PC-3 (cell line): Measurements from ENCODE around the gene KLHL36. TPM values are rescaled to one million over a fixed set of nuclear protein-coding genes. Genes with fewer than 3 reads are reported as not detected.

ENCODE experiments used
- ATAC-seq: fragments of 200-7000 bp; cut with Tn5 transposase; 2 replicates; pipeline ENCODE4 v1.9.1; 2020; ENCODE audit warnings: mild to moderate bottlenecking, moderate library complexity
- BruUV-seq: library from RNA; stranded (reverse); fragments of 400-500 nt; replicated peaks from 2 replicates; lab custom pipeline; 2021; lab: Mats Ljungman, UMichigan
- CTCF ChIA-PET: fragments of 300-600 bp; sonication (Branson Sonifier 250); formaldehyde crosslinking; loops from one replicate; lab custom pipeline; 2022; ENCODE audit warnings: antibody characterized with exemption; lab: Charles Lee
- POLR2A ChIA-PET: fragments of 300-600 bp; sonication (Branson Sonifier 250); formaldehyde crosslinking; loops from one replicate; lab custom pipeline; 2022; ENCODE audit warnings: antibody characterized with exemption; ENCODE audit not compliant: unreplicated experiment; lab: Charles Lee
- DNase-seq: peaks from one replicate; pipeline ENCODE4 v3.0.0-alpha.2; 2015
- H2AFZ ChIP-seq: fragments of 300-600 bp; sonication (generic); 2 replicates; pipeline ENCODE4 v1.6.0; 2016; ENCODE audit warnings: antibody characterized with exemption, low read length
- H3F3A ChIP-seq: fragments of 300-600 bp; sonication (generic); one replicate; pipeline ENCODE4 v1.6.0; 2017; ENCODE audit warnings: antibody characterized with exemption, low read length, control low read depth, mild to moderate bottlenecking; ENCODE audit not compliant: unreplicated experiment
- H3K27ac ChIP-seq: fragments of 300-600 bp; sonication (generic); 2 replicates; pipeline ENCODE4 v1.5.1; 2016; ENCODE audit warnings: mild to moderate bottlenecking, low read length
- H3K27me3 ChIP-seq: fragments of 300-600 bp; sonication (generic); 2 replicates; pipeline ENCODE4 v1.6.1; 2016; ENCODE audit warnings: low read length, mixed read lengths
- H3K36me3 ChIP-seq: fragments of 300-600 bp; sonication (generic); 2 replicates; pipeline ENCODE4 v1.6.1; 2016; ENCODE audit warnings: low read depth, mixed run types, low read length, mixed read lengths
- H3K4me1 ChIP-seq: fragments of 300-600 bp; sonication (generic); 2 replicates; pipeline ENCODE4 v1.5.1; 2016; ENCODE audit warnings: low read length; ENCODE audit not compliant: insufficient read depth
- H3K4me2 ChIP-seq: fragments of 300-600 bp; sonication (generic); 2 replicates; pipeline ENCODE4 v1.6.0; 2016; ENCODE audit warnings: low read length
- H3K4me3 ChIP-seq: fragments of 300-600 bp; sonication (generic); 2 replicates; pipeline ENCODE4 v1.5.1; 2016; ENCODE audit warnings: mild to moderate bottlenecking, low read length, mixed read lengths
- H3K79me2 ChIP-seq: fragments of 300-600 bp; sonication (generic); 2 replicates; pipeline ENCODE4 v1.6.1; 2017; ENCODE audit warnings: low read length, mixed read lengths
- H3K9ac ChIP-seq: fragments of 300-600 bp; sonication (generic); 2 replicates; pipeline ENCODE4 v1.6.0; 2016; ENCODE audit warnings: mild to moderate bottlenecking, low read length
- H3K9me2 ChIP-seq: fragments of 300-600 bp; sonication (generic); replicated peaks from 2 replicates; pipeline ENCODE4 v1.6.1; 2016; ENCODE audit warnings: mixed run types, low read length, mixed read lengths
- H3K9me3 ChIP-seq: fragments of 300-600 bp; sonication (generic); 2 replicates; pipeline ENCODE4 v1.6.1; 2016; ENCODE audit warnings: low read length, mixed read lengths
- H4K20me1 ChIP-seq: fragments of 300-600 bp; sonication (generic); 2 replicates; pipeline ENCODE4 v1.6.1; 2016; ENCODE audit warnings: low read length, mixed read lengths
- CTCF ChIP-seq: fragments of 300-600 bp; sonication (generic); conservative IDR thresholded peaks from 2 replicates; pipeline ENCODE4 v1.5.1; 2017; ENCODE audit warnings: antibody characterized with exemption, low read depth, mild to moderate bottlenecking, low read length
- EZH2 ChIP-seq: fragments of 300-600 bp; sonication (generic); IDR thresholded peaks from one replicate; pipeline ENCODE4 v1.6.1; 2017; ENCODE audit warnings: antibody characterized with exemption, mild to moderate bottlenecking, low read length; ENCODE audit not compliant: unreplicated experiment
- EZH2phosphoT487 ChIP-seq: fragments of 300-600 bp; sonication (generic); IDR thresholded peaks from 2 replicates; pipeline ENCODE4 v1.6.1; 2018; ENCODE audit warnings: mild to moderate bottlenecking, antibody characterized with exemption, low read length, borderline replicate concordance
- intact Hi-C: fragments of 100-400 bp; cut with micrococcal nuclease; formaldehyde crosslinking; loops from 2 replicates; pipeline ENCODE4 v1.9.0; 2023
- total RNA-seq: library from RNA; depleted of rRNA; stranded (reverse); fragments of >200 nt; gene quantifications from 2 replicates; pipeline ENCODE4 v1.2.3, GENCODE V29; 2014

Gene KLHL36
- total RNA-seq, 1 experiment from 2014 or later = 33.8 TPM

- no peak overlapping the region for H3K27ac ChIP-seq
- no TSS peak for BruUV-seq
- H3K9me2 ChIP-seq = no peaks in the 10 kb centered on the region
- no peak overlapping the region for H3K4me2 ChIP-seq
- no peak overlapping the region for H2AFZ ChIP-seq
- no peak overlapping the region for H3K4me3 ChIP-seq
- H3K9me3 ChIP-seq = no peaks in the 10 kb centered on the region
- H3K36me3 ChIP-seq = no peaks in the 10 kb centered on the region
- no peaks in the 10 kb centered on the region for H4K20me1 ChIP-seq
- intact Hi-C loops = no loop called here
- no peak for ATAC-seq
- no peak overlapping the region for H3K9ac ChIP-seq
- no peak for DNase-seq
- ChIA-PET POLR2A (no interaction called here), CTCF (no interaction called here)
- no peaks in the 10 kb centered on the region for H3F3A ChIP-seq
- H3K79me2 ChIP-seq = no peaks in the 10 kb centered on the region
- TF ChIP-seq EZH2 (no peak), EZH2phosphoT487 (no peak), CTCF (no peak)
- H3K27me3 ChIP-seq = no peaks in the 10 kb centered on the region
- H3K4me1 ChIP-seq = no peaks in the 10 kb centered on the region
Measured at GRCh38 chr16:84630009-84630408, 18.3 kb upstream of the KLHL36 start.

GRCh38 chr16:84630446-84631152 is 17.7 kb upstream of the KLHL36 start:
- no peaks in the 10 kb centered on the region for H3K36me3 ChIP-seq

More at GRCh38 chr16:84630446-84631152, 17.7 kb upstream of the KLHL36 start:
- ATAC-seq (no peak), DNase-seq (no peak)
- ChIA-PET CTCF (no interaction called here), POLR2A (no interaction called here)
- Histone ChIP-seq H3K79me2 (no peaks in the 10 kb centered on the region), H3K27me3 (no peaks in the 10 kb centered on the region), H3K27ac (no peak overlapping the region), H2AFZ (no peak overlapping the region), H4K20me1 (no peaks in the 10 kb centered on the region), H3K4me3 (no peak overlapping the region), H3K9me3 (no peaks in the 10 kb centered on the region), H3K4me2 (no peak overlapping the region), H3K9ac (no peak overlapping the region), H3K4me1 (no peaks in the 10 kb centered on the region), H3F3A (no peaks in the 10 kb centered on the region), H3K9me2 (no peaks in the 10 kb centered on the region)
- no TSS peak for BruUV-seq
- TF ChIP-seq EZH2 = no peak
- TF ChIP-seq EZH2phosphoT487 = no peak
- TF ChIP-seq CTCF = no peak
- intact Hi-C loops = no loop called here
